SH-SY5Y (cell line): ENCODE data around the gene ZNF76.

Source experiments
- GATA2 ChIP-seq: IDR thresholded peaks from 2 replicates; pipeline ENCODE4 v1.6.1; 2011; ENCODE audit warnings: mild to moderate bottlenecking, low read depth, low read length
- GATA3 ChIP-seq: IDR thresholded peaks from 2 replicates; pipeline ENCODE4 v1.6.1; 2011; ENCODE audit warnings: low read depth, mild to moderate bottlenecking, low read length, moderate library complexity

DNA sequence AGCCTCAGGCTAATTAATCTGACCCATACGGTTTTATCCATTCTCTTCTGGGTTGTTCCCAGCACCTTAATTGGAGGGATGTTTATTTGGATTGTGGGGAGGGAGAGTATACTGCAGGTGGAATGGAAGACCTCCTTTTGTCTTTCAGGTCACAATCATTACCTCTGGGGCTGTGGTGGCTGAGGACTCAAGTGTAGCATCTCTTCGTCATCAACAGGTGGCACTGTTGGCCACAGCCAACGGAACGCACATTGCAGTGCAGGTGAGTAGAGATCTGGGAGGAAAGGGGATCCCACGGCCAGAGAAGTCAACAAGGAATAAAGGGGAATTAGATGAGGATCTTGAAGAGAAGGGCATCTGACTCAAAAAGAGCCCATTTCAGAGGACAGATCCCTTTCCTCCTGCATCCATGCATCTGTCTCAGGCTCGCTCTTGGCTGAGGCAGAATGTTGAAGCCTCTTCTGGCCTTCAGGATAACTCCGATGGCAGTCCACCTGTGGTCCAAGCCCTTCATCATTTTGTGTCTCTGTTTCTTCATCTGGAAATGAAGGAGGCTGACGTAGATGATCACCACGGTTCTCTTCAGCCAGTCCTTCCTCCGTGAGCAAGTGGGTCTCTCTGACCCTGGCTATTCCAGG is 34.9 kb downstream of the ZNF76 start:
- TF ChIP-seq GATA2 (no peak), GATA3 (no peak)
